ENCODE measurements around the gene BEND6. TPM values are rescaled to one million over a fixed set of nuclear protein-coding genes. Genes with fewer than 3 reads are reported as not detected.

BEND6 gene, protein sequence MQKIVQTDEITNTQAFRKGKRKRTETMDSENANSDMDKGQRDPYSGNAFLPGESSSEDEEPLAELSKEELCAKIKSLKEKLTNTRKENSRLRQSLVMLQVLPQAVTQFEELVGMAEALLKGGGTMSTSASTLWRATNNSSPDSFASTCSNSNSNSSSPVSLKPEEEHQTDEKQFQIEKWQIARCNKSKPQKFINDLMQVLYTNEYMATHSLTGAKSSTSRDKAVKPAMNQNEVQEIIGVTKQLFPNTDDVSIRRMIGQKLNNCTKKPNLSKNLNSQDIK
- total RNA-seq, result 0.16 TPM
- long read RNA-seq, partial matches to known transcripts, result 0 of 1 reads
- long read RNA-seq, other reads (novel, unspliced or antisense), result 0 of 1 reads

DNA sequence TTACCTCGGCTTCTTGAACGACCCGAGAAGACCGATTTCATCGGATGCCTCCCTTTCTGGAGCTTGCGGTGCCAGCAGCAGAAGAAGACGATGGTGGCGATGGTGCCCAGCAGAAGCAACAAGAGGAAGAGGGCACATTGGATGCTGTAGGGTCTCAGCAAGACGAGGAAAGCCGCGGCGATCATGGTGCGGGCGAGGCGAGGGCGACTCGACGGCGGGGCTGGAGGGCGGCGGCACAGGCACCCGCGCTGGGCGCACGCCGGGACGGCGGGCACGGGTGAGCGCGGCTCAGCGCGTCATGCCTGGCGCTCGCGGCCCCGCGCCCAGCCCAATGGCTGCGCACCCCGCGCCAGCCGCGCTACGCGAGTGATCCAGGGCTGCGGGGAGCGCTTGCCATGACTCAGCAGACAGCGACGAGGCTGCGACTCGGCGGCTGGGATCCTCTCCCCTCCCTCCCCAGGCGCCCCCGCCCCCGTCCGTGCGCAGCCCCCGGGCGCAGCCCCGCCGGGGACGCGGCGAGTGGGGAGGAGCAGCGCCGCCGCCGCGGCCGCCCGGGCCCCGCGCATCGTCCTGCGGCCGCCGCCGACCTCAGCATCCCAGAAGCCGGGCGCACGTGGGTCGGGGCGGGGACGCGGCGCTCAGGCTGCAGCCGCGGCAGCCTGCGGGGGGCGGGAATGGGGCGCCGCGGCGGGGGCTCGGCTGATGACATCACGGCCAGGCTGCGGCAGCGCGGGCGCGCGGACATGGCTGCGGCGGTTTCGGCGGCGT is at the start of gene BEND6:
Gene BEND6, plus strand, starts transcription at position 705 of the 768 bp plus-strand sequence. CDS start 26,704 bp downstream, outside the sequence.
- DNase-seq, result peak; percentile 54
- intact Hi-C loops (cut with DNase I), result no loop called here
- ATAC-seq (ENCODE audit: poor library complexity), result peak; percentile 82

GRCh38 chr6:56905378-56905777 is 49.5 kb upstream of the BEND6 start:
- no peak for ATAC-seq (ENCODE audit: poor library complexity)
- DNase-seq, result no peak
- intact Hi-C loops (cut with DNase I), result loop anchor here (5.0 kb wide), 1 partner anchor 117 kb away; no protein-coding TSS in a partner anchor

DNA sequence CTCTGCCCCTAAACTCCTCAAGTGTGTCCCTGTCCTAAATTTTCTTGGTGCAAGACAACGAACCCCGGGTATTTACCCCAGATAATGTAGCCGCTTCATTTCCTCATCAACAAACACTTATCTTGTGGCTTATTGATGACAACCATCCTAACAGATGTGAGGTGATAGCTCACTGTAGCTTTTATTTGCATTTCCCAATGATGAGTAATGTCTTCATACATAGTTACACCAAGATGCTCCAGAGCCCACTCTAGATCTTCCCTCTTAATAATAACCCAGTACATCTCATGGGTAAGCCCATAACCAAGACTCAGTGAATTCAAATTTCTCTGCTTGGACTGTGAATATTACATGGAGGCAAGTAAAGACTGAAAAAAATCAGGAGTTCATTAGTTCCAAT is 48.2 kb upstream of the BEND6 start:
- ATAC-seq (ENCODE audit: poor library complexity), result no peak
- intact Hi-C loops (cut with DNase I), result loop anchor here (5.0 kb wide), 1 partner anchor 116 kb away; no protein-coding TSS in a partner anchor
- no peak for DNase-seq

DNA sequence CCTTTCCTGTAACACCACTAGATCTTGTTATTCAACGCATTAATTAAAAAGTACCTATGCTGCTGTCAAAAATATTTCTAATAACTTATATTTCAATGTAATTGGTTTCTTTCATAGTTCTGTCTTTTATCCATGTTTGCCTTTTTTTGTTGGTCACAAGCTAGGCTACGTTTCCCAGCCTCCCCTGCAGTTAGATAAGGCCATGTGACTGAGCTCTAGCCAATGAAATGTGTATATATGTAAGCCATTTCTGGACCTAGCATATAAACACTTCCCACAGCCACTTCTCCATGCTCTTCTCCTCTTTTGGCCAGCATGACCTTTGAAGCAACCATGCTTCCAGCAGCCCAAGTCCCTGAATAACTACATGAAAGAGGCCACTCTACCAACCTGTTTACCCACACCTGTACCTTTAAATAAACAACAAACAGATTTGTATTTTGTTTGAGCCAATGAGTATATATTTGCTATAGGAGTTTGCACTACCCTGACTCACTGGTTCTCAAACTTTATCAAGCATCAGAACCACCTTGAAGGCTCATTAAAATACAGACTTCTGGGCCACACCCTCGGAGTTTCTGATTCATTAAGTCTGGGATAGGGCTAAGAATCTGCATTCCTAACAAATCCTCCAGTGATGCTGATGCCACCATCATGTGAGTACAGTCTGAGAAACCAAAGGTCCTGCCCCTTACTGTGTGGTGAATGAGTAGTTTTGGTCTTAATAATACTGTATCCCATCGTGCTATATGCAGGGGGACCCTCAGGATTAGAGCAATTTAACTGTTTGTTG is 45.6 kb upstream of the BEND6 start:
- DNase-seq (no peak), ATAC-seq (ENCODE audit: poor library complexity) (no peak)
- intact Hi-C loops (cut with DNase I), result loop anchor here (5.0 kb wide), 1 partner anchor 113 kb away; no protein-coding TSS in a partner anchor

DNA sequence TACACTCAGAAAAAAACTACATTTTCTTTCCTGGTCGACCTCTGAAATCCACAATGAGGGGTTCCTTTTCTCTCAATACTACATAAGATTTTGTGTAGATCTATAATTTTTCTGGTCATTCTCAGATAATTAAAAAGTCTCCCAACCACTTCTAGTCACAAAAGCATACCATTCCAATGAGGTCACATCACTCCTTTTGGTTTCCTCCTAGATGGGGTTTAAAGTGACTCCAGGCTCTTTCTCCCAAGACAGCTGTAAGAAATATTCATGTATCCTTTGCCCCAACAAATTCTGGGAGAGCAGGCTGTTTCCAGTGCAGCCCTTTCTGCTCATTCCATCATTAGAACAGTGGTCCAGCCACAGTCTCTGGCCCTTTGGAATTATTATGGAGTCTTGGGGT is 43.1 kb upstream of the BEND6 start:
- intact Hi-C loops (cut with DNase I), result no loop called here
- no peak for DNase-seq
- ATAC-seq (ENCODE audit: poor library complexity), result no peak

DNA sequence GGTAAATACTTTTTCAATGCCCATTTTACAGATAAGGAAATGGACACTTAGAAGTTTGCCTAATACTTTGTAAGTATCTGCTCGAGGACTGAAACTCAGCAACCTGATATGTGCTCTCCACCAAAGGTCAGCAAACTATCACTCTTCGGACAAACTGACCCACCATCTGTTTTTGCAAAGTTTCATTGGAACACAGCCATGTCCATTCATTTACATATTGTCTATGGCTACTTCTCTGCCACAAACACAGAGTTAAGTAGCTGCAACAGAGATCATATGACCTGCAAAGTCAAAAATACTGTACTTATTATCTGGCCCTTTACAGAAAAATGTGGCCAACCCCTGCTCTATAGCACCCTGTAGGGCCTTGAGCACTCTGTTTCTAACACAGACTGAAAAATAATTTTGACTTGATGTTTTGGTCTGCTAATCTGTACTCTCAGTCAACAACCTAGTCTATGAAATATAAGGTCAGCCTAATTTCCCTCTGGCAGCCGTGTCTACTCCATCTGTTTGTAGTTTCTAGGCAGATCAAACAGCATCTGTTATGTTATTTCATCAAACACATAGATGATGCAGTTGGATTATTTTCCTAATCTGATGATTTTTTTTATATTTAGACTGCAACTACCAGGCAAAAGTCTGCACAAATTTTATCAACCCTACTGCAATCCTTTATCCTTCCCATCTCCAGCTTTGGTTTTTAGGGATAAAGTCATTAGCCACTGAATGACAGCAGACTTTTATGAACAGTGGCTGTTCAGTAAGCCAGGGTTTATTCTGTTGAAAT is 41.4 kb upstream of the BEND6 start:
- intact Hi-C loops (cut with DNase I), result no loop called here
- DNase-seq (no peak), ATAC-seq (ENCODE audit: poor library complexity) (no peak)

- intact Hi-C loops (cut with DNase I), result no loop called here
- ATAC-seq (ENCODE audit: poor library complexity), result peak; percentile 92
- peak; percentile 48 for DNase-seq
Observed at GRCh38 chr6:56914798-56915658, 39.9 kb upstream of the BEND6 start.

- DNase-seq (no peak), ATAC-seq (ENCODE audit: poor library complexity) (no peak)
- intact Hi-C loops (cut with DNase I), result no loop called here
Observed at GRCh38 chr6:56915832-56916231, 39.1 kb upstream of the BEND6 start.

DNA sequence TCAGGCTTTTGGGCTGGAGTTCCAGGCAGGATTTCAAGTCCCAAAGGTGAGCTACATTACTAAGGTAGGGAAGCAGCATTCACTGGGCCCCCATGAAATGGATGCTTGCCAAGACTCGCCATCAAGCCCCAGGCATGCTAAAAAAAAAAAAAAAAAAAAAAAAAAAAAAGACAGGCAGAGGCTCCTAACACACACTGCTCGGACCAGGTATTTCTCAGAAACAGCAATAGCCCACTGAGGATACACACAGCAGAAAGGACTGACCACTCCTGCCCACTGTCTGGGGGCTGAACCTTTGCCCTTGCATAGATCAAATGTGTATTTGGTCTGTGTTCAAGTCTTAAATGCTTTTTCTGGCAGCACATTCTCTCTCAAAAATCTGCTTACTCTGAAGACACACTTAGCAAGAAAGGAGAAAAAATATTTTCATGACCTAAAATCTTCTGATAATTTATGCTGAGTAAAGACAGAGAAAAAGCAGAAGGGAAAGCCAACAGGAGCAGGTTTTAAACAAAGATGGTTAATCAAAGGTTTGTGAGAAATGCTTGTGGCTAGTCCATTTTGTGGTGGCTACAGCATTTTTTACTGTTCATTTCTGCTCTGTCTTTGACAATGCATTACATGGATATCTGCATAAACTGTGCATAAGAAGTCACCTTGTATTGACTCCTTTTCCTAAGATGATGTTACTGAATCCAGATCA is 37.9 kb upstream of the BEND6 start:
- no peak for DNase-seq
- no peak for ATAC-seq (ENCODE audit: poor library complexity)
- intact Hi-C loops (cut with DNase I), result no loop called here

- no peak for DNase-seq
- intact Hi-C loops (cut with DNase I), result no loop called here
- no peak for ATAC-seq (ENCODE audit: poor library complexity)
Observed at GRCh38 chr6:56922645-56923044, 32.3 kb upstream of the BEND6 start.

DNA sequence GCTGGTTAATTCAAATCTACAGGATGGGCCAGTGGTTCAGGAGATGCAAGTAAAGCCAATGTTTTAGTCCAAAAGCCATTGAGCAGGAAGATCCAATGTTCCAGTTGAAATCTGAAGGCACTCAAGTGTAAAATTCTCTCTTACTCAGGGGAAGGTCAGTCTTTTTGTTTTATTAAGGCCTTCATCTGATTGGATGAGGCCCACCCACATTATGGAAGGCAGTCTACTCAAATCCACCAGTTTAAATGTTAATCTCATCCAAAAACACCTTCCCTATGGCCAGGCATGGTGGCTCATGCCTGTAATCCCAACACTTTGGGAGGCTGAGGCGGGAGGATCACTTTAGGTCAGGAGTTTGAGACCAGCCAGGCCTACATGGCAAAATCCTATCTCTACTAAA is 31.3 kb upstream of the BEND6 start:
- ATAC-seq (ENCODE audit: poor library complexity) (no peak), DNase-seq (no peak)
- intact Hi-C loops (cut with DNase I), result no loop called here

GRCh38 chr6:56927538-56928453 is 27.1 kb upstream of the BEND6 start:
- DNase-seq (no peak), ATAC-seq (ENCODE audit: poor library complexity) (no peak)
- intact Hi-C loops (cut with DNase I), result no loop called here

- DNase-seq, result no peak
- no peak for ATAC-seq (ENCODE audit: poor library complexity)
- intact Hi-C loops (cut with DNase I), result no loop called here
Observed at GRCh38 chr6:56930846-56931245, 24.1 kb upstream of the BEND6 start.

GRCh38 chr6:56932910-56933477 is 21.9 kb upstream of the BEND6 start:
- ATAC-seq (ENCODE audit: poor library complexity) (no peak), DNase-seq (no peak)
- intact Hi-C loops (cut with DNase I), result no loop called here

GRCh38 chr6:56933650-56934049 is 21.3 kb upstream of the BEND6 start:
- ATAC-seq (ENCODE audit: poor library complexity), result no peak
- no peak for DNase-seq
- intact Hi-C loops (cut with DNase I), result no loop called here

- no peak for DNase-seq
- intact Hi-C loops (cut with DNase I), result no loop called here
- no peak for ATAC-seq (ENCODE audit: poor library complexity)
Observed at GRCh38 chr6:56934876-56935275, 20.0 kb upstream of the BEND6 start.

All from Right ventricle myocardium superior (tissue), 1 donor.